Activated T-cell treated with anti-CD3 and anti-CD28 coated beads, Interleukin-2, amount 50 U/mL, for 4 hours (primary cell): ENCODE measurements around the gene B4GALT3. TPM values are rescaled to one million over a fixed set of nuclear protein-coding genes. Genes with fewer than 3 reads are reported as not detected.

ENCODE experiments used
- total RNA-seq, 3 donors: library from RNA; stranded (reverse); gene quantifications; one replicate each; pipeline ENCODE4 v1.2.1, GENCODE V29; 2021

B4GALT3 gene
- total RNA-seq, 3 donors from 2014 or later: 73.9 to 76.3 (median 75.9) TPM

Other genes with a start within 250 kb of the B4GALT3 start
- not detected for gene ITLN2, start 222.7 kb downstream of the B4GALT3 start, total RNA-seq
- 1 to 10 TPM; 3.9 to 7.6 (median 7.3) TPM for gene F11R, start 156.4 kb downstream of the B4GALT3 start, total RNA-seq
- 10 to 100 TPM; 20.3 to 67.2 (median 25.6) TPM for gene TSTD1, start 138.5 kb downstream of the B4GALT3 start, total RNA-seq
- 10 to 100 TPM; 44.3 to 53.0 (median 44.9) TPM for gene USF1, start 131.5 kb downstream of the B4GALT3 start, total RNA-seq
- 100 to 1,000 TPM; 103 to 128 (median 106) TPM for gene ARHGAP30, start 107.6 kb downstream of the B4GALT3 start, total RNA-seq
- under 1 TPM in 1 of 3 donors, not detected in 2; 0.08 TPM for gene NECTIN4, start 87.9 kb downstream of the B4GALT3 start, total RNA-seq
- under 1 TPM in 1 of 3 donors, not detected in 2; 0.43 TPM for gene KLHDC9, start 79.1 kb downstream of the B4GALT3 start, total RNA-seq
- 100 to 1,000 TPM; 231 to 238 (median 235) TPM for gene PFDN2, start 59.5 kb downstream of the B4GALT3 start, total RNA-seq
- gene NIT1, start 59.4 kb downstream of the B4GALT3 start, total RNA-seq: 10 to 100 TPM; 41.4 to 51.8 (median 42.2) TPM
- gene DEDD, start 44.8 kb downstream of the B4GALT3 start, total RNA-seq: 10 to 100 TPM; 50.7 to 56.7 (median 51.2) TPM
- gene UFC1, start 23.5 kb downstream of the B4GALT3 start, total RNA-seq: 10 to 100 TPM; 87.5 to 98.8 (median 92.8) TPM
- 10 to 100 TPM; 25.0 to 28.3 (median 27.4) TPM for gene USP21, start 18.0 kb downstream of the B4GALT3 start, total RNA-seq
- 10 to 100 TPM; 10.0 to 13.8 (median 12.8) TPM for gene PPOX, start 11.1 kb downstream of the B4GALT3 start, total RNA-seq
- gene ADAMTS4, start 21.5 kb upstream of the B4GALT3 start, total RNA-seq: 1 to 10 TPM in 1 of 3 donors, under 1 TPM in 2; 0.34 to 1.1 (median 0.63) TPM
- 10 to 100 TPM; 70.7 to 80.5 (median 73.2) TPM for gene NDUFS2, start 24.9 kb upstream of the B4GALT3 start, total RNA-seq
- gene FCER1G, start 37.8 kb upstream of the B4GALT3 start, total RNA-seq: 1 to 10 TPM in 1 of 3 donors, under 1 TPM in 1, not detected in 1; 0.83 to 1.4 TPM
- 1 to 10 TPM; 1.1 to 2.0 (median 2.0) TPM for gene APOA2, start 46.1 kb upstream of the B4GALT3 start, total RNA-seq
- gene TOMM40L, start 48.6 kb upstream of the B4GALT3 start, total RNA-seq: 10 to 100 TPM; 23.8 to 29.8 (median 25.5) TPM
- gene NR1I3, start 60.7 kb upstream of the B4GALT3 start, total RNA-seq: under 1 TPM in 1 of 3 donors, not detected in 2; 0.46 TPM
- gene PCP4L1, start 81.2 kb upstream of the B4GALT3 start, total RNA-seq: not detected
- 1 to 10 TPM in 2 of 3 donors, under 1 TPM in 1; 0.83 to 2.0 (median 1.1) TPM for gene MPZ, start 132.5 kb upstream of the B4GALT3 start, total RNA-seq
- gene SDHC, start 136.9 kb upstream of the B4GALT3 start, total RNA-seq: 100 to 1,000 TPM; 179 to 202 (median 186) TPM
- not detected for gene CFAP126, start 190.4 kb upstream of the B4GALT3 start, total RNA-seq